ENCODE results near the gene SPTA1.

SPTA1 gene

GRCh38 chr1:158572226-158572625 is 114.3 kb downstream of the SPTA1 start:
- no peak for TF ChIP-seq POLR2A (IDR thresholded peaks at IDR 0.05; ENCODE audit: low read depth, low read length)
- FAIRE-seq = no peak
- DNase-seq (ENCODE audit: insufficient read length, low spot score) = no peak

GRCh38 chr1:158570480-158570879 is 116.0 kb downstream of the SPTA1 start, which contains the start of gene OR6P1:
OR6P1 (minus strand) TSS chr1:158570580; CDS start chr1:158563604, 6,976 bp downstream.
- DNase-seq (ENCODE audit: insufficient read length, low spot score) (no peak), FAIRE-seq (no peak)
- TF ChIP-seq POLR2A (IDR thresholded peaks at IDR 0.05; ENCODE audit: low read depth, low read length) = no peak

- DNase-seq (ENCODE audit: insufficient read length, low spot score) = no peak
- no peak for TF ChIP-seq POLR2A (IDR thresholded peaks at IDR 0.05; ENCODE audit: low read depth, low read length)
- no peak for FAIRE-seq
Observed at GRCh38 chr1:158564608-158565007, 121.9 kb downstream of the SPTA1 start.

GRCh38 chr1:158563853-158564252 is 122.7 kb downstream of the SPTA1 start:
- FAIRE-seq (no peak), DNase-seq (ENCODE audit: insufficient read length, low spot score) (no peak)
- no peak for TF ChIP-seq POLR2A (IDR thresholded peaks at IDR 0.05; ENCODE audit: low read depth, low read length)

Measured in H54 (cell line).